IMR-90 (cell line): ENCODE results near the gene AMT.

ENCODE experiments used
- BHLHE40 ChIP-seq: fragments of 150-350 bp; IDR thresholded peaks from 2 replicates; pipeline ENCODE4 v1.6.1; 2016; ENCODE audit warnings: mild to moderate bottlenecking, low read depth, low read length
- CEBPB ChIP-seq: IDR thresholded peaks from 2 replicates; pipeline ENCODE4 v1.6.1; 2012; ENCODE audit warnings: low read depth, low read length, improper control_type of control experiment
- CHD1 ChIP-seq: IDR thresholded peaks from 2 replicates; pipeline ENCODE4 v1.6.1; 2012; ENCODE audit warnings: low read depth, low read length, improper control_type of control experiment
- CTCF ChIP-seq: conservative IDR thresholded peaks from 2 replicates; pipeline ENCODE4 v1.5.1; 2012; ENCODE audit warnings: mild to moderate bottlenecking, low read depth, low read length, improper control_type of control experiment
- MAFK ChIP-seq: IDR thresholded peaks from 2 replicates; pipeline ENCODE4 v1.6.1; 2012; ENCODE audit warnings: low read depth, low read length, improper control_type of control experiment
- MXI1 ChIP-seq: IDR thresholded peaks from 2 replicates; pipeline ENCODE4 v1.6.1; 2012; ENCODE audit warnings: low read depth, mild to moderate bottlenecking, low read length, moderate library complexity, borderline replicate concordance
- NFE2L2 ChIP-seq: fragments of 150-350 bp; IDR thresholded peaks from 2 replicates; pipeline ENCODE4 v1.6.1; 2016; ENCODE audit warnings: low read depth, mild to moderate bottlenecking, low read length
- POLR2A ChIP-seq: IDR thresholded peaks from 2 replicates; pipeline ENCODE4 v1.6.1; 2012; ENCODE audit warnings: mild to moderate bottlenecking, low read depth, low read length
- RAD21 ChIP-seq: IDR thresholded peaks from 2 replicates; pipeline ENCODE4 v1.6.1; 2012; ENCODE audit warnings: low read length, improper control_type of control experiment
- RFX5 ChIP-seq: IDR thresholded peaks from 2 replicates; pipeline ENCODE4 v1.8.0; 2012; ENCODE audit warnings: low read depth, mild to moderate bottlenecking, low read length, moderate library complexity
- SMC3 ChIP-seq: fragments of 150-350 bp; IDR thresholded peaks from 2 replicates; pipeline ENCODE4 v1.6.1; 2016; ENCODE audit warnings: low read depth, mild to moderate bottlenecking, antibody characterized with exemption, low read length, moderate library complexity
- USF2 ChIP-seq: fragments of 150-350 bp; IDR thresholded peaks from 2 replicates; pipeline ENCODE4 v1.6.1; 2017; ENCODE audit warnings: mild to moderate bottlenecking, antibody characterized with exemption, low read length, low read depth

- no peak for TF ChIP-seq SMC3
- TF ChIP-seq CTCF: no peak
- TF ChIP-seq POLR2A: no peak
- no peak for TF ChIP-seq BHLHE40
- no peak for TF ChIP-seq MAFK
- TF ChIP-seq NFE2L2: no peak
- no peak for TF ChIP-seq CEBPB
- TF ChIP-seq USF2: no peak
- TF ChIP-seq CHD1: no peak
- no peak for TF ChIP-seq RAD21
- TF ChIP-seq RFX5: no peak
- no peak for TF ChIP-seq MXI1
Measured at GRCh38 chr3:49461443-49462171, 39.3 kb upstream of the AMT start.
